Embryonic facial prominence (tissue), 1 donor: ENCODE measurements around the gene VPS13D.
"Not testable (repeated sequence)": the region's sequence is repeated elsewhere in the genome, so short reads cannot be mapped to it uniquely, and the experiment has no call there.

Experiments
- DNase-seq: peaks from one replicate; pipeline ENCODE4 v3.0.0-alpha.2; 2016; ENCODE audit errors: extremely low spot score

VPS13D gene

GRCh38 chr1:12450090-12450755 lies 220.4 kb downstream of the VPS13D start:
- no peak for DNase-seq

GRCh38 chr1:12450756-12451559 lies 221.1 kb downstream of the VPS13D start:
- no peak for DNase-seq

DNA sequence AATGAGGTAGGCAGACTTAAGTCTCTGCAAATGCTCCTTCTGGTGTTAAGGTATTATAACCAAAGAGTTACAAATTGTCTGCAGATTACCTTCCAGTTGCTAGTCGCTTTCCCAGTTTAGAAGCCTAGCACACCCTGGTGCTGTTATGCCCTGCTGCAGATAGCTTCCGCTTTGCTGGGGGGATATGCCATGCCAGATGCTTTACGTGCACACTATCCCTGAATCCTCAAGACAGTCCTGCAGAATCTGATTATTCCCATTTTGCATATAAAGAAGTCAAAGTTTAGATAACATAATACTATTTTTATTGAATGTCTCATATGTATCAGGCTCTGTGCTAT lies 221.7 kb downstream of the VPS13D start:
- DNase-seq = no peak

GRCh38 chr1:12452262-12452661 lies 222.4 kb downstream of the VPS13D start:
- DNase-seq = no peak

DNA sequence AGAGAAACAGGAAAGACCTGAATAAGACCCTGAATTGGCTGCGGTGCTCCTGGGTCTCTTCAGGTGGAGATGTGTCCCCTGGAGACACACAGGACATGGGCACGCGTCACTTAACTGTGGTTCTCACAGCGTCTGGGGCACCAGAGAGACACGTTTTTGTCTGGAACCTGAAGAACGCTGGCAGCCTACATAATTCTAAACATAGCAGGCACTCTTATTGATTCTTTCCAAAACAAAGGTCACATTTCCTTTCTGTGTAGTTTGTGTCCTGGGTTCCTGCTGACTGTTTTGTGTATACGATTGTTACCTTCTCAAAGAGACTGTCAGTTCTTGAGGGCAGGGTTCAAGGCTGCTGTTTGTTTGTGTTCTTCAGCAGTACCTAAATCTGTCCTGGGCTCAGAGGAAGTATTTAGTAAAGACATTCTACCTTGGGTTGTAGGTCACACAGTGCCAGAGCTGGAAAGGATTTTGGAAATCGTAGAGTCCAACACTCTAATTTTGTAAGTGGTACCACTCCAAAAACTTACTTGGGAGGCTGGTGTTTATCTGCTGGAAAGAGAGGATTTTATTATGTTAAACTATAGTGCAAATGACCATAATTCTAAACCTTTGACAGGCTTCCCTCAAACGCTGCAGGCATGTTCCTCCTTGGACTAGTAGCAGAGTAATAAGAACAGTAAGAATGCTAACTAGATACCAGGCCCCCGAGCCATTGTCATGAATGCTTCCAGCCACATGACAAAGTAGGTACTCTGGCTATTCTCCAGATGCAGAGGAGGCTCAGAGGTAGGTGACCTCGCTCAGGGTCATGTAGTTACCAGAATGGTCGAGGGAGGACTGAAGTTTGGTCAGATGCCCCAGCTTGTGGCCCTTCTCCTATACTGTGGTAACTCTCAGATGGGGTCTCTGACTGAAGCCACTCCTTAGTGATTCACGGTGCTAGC lies 223.8 kb downstream of the VPS13D start:
- no peak for DNase-seq

DNA sequence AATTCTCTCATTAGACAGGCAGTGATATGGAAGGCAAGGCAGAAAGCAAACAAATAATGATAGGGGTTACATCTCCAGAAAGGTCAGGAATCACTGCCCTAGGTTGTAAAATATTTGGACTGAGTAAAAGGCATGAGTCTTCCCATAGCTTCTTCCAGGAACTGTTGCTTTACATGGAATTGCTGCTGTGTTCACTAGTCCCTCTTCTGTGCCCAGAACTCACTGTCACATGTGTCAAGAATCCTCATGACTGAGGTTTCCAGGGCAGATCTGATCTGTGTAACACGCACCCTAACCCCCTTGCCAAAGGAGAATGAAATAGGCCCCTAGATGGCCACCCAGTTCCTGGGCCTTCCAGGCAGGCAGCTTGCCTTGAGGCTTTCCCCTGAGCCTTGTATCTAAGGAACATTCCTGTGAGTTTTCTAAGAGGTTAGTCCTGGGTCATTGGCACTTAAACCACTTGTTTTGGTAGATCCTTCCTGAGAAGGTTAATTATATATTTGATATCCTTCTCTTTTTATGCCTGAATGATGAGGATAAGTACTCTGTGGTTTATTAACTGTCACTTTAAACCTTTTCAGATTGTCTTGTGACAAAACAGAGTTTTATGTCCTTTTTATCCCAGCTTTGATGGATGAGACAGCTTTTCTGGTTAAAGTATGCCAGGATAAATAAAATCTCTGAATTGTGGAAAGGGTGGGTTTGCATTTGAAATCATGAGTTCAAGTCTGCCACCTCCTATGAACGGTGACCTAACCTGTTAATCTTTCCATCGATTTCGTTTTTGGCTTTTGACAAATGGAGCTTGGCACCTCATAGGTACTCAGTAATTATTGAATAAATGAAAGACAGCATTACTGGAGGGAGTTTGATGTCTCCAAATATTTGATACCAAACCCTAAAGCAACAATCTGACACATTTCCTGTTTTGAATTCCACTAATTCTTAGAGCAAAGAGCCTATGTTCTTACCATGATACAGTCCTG lies 224.9 kb downstream of the VPS13D start:
- DNase-seq = no peak

DNA sequence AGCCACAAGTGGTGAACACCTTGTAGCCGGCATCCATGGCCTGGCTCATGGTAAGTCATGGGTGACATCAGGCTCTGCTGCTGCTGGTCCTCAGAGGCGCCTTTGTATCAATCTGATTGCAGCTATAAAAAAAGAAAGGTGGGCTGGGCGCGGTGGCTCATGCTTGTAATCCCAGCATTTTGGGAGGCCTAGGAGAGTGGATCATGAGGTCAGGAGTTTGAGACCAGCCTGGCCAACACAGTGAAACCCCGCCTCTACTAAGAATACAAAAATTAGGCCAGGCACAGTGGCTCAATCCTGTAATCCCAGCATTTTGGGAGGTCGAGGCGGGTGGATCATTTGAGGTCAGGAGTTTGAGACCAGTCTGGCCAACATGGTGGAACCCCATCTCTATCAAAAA lies 226.3 kb downstream of the VPS13D start:
- DNase-seq = not testable (repeated sequence)

DNA sequence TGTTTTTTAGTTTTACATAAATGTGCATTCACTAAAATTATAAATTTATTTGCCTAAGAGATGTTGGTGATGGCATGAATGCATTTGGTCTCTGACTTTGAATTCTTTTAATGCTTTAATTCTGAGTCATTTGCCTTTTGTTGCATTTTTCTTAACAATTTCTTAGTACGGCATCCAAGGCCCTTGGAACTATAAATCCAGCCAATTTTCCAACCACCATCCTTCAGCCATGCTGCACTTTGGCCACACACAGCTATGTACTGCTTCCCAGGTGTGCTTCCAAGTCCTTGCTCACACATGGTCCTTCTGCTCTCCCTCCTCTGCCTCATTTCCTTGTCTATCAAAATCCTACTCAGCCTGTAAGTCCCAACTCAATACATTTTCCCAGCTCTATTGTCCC lies 227.1 kb downstream of the VPS13D start:
- DNase-seq = no peak

GRCh38 chr1:12457771-12458170 lies 227.9 kb downstream of the VPS13D start:
- no peak for DNase-seq

- DNase-seq = no peak
Measured at GRCh38 chr1:12458571-12458970, 228.7 kb downstream of the VPS13D start.

GRCh38 chr1:12460121-12460520 lies 230.3 kb downstream of the VPS13D start:
- DNase-seq = no peak

DNA sequence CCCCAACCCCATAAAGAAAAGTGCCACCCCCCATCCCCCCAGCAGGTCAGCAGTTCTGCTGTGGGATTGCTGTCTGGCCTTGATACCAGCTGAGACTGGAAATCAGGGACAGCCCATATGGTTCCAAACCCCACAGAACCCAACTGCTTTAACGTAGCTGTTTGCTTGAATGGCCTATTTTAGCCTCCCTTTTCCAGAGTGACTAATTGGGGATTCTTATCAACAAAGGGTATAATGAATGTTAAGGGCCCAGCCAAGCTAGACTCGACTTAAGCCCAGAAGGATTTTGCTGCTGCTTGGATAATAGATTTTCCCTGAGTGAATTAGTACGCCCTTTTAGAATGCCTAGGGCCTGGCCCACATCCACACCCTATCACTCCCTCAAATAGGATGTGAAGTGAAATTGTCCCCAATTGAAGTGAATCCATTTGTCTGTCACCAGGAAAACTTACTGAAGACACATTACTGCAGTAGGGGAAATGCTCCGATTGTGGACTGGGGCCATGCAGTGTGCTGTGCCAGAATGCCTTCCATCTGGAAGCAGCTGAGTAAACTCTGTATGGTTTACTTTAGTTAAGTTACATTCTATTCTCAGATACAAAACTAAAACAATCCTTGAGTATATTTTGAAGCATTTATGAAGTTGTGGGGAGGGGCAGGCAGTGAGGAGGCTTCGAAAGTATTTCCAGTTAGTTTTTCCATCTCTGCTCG lies 231.2 kb downstream of the VPS13D start:
- no peak for DNase-seq

- no peak for DNase-seq
Measured at GRCh38 chr1:12461754-12462153, 231.9 kb downstream of the VPS13D start.

- no peak for DNase-seq
Measured at GRCh38 chr1:12462586-12462985, 232.8 kb downstream of the VPS13D start.

DNA sequence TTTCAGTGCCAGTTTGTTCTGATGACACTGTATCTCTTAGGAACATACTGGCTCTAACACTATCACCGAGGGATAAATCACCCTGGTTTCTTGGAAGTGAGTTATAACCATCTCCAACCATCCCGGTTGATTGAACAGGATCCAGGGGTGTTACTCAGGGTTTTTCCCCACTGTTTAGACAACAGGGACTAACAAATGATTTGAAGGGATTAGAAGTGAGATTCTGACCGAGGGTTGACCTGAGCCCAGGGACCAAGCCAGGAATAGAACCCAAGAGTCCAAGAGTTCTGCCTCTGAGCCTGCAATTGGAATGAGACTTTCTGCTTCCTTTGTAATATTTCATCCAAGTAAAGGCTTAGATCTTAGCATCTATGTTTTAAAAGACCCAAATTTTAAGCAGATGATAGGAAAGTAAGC lies 234.2 kb downstream of the VPS13D start:
- DNase-seq = no peak

DNA sequence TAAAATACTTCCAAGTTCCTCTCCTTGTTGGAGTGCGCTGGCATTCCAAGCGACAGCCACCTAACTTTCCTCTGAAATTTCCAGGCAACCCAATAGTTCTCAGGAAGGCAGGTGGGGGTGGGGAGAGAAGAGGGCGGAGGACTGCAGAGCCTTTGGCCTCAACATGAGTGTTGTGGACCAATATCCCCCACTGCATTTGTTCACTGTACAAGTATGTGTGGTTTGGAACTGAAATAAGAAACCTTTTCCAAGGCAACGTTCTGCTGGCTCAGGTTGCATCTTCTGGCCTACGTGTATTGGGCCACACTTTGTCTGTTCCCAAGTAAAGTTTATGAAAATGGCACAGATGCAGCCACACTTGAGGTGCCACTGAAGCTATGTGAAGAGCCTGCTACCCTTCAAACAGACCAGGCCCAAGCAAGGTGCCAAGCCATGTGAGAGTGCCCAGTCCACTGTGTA lies 234.8 kb downstream of the VPS13D start:
- no peak for DNase-seq

- no peak for DNase-seq
Measured at GRCh38 chr1:12465126-12465525, 235.3 kb downstream of the VPS13D start.

DNA sequence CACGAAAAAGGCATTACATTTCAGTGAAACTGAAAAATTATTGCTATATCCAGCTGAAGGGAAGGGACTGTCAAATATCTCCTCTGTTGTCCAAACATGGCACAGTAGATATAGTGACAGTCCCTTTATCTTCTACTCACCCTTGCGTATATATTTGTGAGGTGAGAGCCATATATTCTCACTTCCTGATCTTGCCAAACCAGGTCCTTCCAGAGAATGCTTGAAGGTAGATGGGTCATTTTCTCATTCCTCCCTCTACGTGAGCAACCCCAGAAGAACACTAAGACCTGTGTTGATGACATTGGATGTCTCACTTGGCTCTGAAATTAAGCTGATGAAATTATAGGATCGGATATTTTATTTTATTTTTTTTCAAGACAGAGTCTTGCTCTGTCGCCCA lies 237.0 kb downstream of the VPS13D start:
- no peak for DNase-seq

DNA sequence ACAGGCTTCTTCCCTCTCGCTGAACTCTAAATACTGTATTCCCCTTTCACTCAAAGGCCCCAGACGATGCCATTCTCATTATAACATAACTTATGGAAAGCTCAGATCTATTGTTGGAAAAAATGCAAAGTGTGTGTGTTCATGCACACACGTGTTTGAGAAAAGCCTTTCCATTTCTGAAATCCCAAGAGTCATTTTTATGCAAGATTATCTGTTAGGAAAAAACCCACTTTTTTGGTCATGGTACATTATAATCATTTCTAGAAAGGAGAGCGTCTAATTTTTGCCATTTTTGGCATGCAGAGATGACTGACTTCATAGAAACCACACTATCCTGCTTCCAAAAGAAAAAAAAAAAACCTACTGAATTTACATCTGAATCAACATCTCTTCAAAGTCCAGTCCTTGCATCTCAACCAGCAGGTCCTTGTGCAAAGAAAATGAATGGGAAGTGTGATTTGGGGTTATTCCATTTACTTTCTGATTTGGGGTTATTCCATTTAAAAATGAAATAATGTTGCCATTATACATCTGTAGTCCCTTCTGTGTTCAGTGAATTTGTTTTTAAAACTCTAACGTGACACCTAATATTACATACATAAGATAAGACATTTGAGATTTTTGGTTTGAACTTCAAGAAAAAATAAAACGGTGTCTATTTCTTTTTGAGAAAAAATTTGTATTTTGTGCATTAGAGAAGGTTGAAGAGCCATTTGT lies 237.9 kb downstream of the VPS13D start:
- no peak for DNase-seq

- DNase-seq = no peak
Measured at GRCh38 chr1:12468323-12468722, 238.5 kb downstream of the VPS13D start.
